Nephron (organoid): ENCODE results near the gene C2CD5.
"Not testable (repeated sequence)": the region's sequence is repeated elsewhere in the genome, so short reads cannot be mapped to it uniquely, and the experiment has no call there.

Experiments used
- H3K27ac Mint-ChIP-seq, 3 experiments: 2 replicates each; pipeline ENCODE4 v1.8.0; 2020; ENCODE audit warnings: mixed read lengths in 3 of 3, mild to moderate bottlenecking in 2 of 3, moderate library complexity in 1 of 3
- H3K27me3 Mint-ChIP-seq: 2 replicates; pipeline ENCODE4 v1.8.0; 2021; ENCODE audit warnings: low read depth, mild to moderate bottlenecking, moderate library complexity, mixed read lengths
- H3K36me3 Mint-ChIP-seq: 2 replicates; pipeline ENCODE4 v1.8.0; 2020; ENCODE audit warnings: low read depth, mixed read lengths
- H3K4me1 Mint-ChIP-seq: 2 replicates; pipeline ENCODE4 v1.8.0; 2020; ENCODE audit warnings: mixed read lengths
- H3K4me3 Mint-ChIP-seq, 3 experiments: 2 replicates each; pipeline ENCODE4 v1.8.0; 2020; ENCODE audit warnings: mild to moderate bottlenecking in 3 of 3, mixed read lengths in 3 of 3, moderate library complexity in 2 of 3
- H3K9me3 Mint-ChIP-seq: 2 replicates; pipeline ENCODE4 v1.8.0; 2020; ENCODE audit warnings: mixed read lengths
- TF ChIP-seq, protein P1 (sequence below), 3 experiments: fragments of 200-600 bp; sonication (generic); IDR thresholded peaks; one replicate each; pipeline ENCODE4 v1.5.0; 2021; ENCODE audit warnings: antibody characterized with exemption in 3 of 3; ENCODE audit not compliant: unreplicated experiment in 3 of 3

Gene C2CD5

DNA sequence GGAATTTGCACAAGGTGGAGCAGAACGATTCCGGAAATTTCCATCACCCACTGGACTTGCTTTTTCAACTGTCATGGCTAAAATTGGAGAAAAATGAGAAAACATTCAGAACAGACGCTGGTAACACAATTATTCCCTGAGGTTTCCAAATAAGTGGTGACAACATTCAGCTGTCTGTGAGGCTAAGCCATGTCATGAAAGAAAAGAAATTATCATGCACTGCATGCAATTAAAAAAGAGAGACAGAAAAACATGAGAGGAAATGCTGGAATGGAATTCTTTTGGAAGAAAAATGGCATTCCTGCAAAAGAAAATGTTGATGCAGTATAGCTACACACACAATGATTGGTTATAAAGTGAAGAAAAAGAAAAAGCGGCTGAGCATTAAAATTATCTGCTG is 87.3 kb downstream of the C2CD5 start:
- Mint-ChIP-seq H3K27ac (peak overlapping the region in 2 of 3 experiments; percentile 36 to 49), H3K4me1 (peaks cover 3% of the 10 kb centered on the region), H3K4me3 (no peak overlapping the region), H3K27me3 (no peaks in the 10 kb centered on the region), H3K9me3 (no peaks in the 10 kb centered on the region), H3K36me3 (peaks cover 10% of the 10 kb centered on the region)
- TF ChIP-seq, protein P1, sequence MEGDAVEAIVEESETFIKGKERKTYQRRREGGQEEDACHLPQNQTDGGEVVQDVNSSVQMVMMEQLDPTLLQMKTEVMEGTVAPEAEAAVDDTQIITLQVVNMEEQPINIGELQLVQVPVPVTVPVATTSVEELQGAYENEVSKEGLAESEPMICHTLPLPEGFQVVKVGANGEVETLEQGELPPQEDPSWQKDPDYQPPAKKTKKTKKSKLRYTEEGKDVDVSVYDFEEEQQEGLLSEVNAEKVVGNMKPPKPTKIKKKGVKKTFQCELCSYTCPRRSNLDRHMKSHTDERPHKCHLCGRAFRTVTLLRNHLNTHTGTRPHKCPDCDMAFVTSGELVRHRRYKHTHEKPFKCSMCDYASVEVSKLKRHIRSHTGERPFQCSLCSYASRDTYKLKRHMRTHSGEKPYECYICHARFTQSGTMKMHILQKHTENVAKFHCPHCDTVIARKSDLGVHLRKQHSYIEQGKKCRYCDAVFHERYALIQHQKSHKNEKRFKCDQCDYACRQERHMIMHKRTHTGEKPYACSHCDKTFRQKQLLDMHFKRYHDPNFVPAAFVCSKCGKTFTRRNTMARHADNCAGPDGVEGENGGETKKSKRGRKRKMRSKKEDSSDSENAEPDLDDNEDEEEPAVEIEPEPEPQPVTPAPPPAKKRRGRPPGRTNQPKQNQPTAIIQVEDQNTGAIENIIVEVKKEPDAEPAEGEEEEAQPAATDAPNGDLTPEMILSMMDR (IDR thresholded peaks at IDR 0.05; ENCODE audit: unreplicated experiment in 3 of 3) = no peak

DNA sequence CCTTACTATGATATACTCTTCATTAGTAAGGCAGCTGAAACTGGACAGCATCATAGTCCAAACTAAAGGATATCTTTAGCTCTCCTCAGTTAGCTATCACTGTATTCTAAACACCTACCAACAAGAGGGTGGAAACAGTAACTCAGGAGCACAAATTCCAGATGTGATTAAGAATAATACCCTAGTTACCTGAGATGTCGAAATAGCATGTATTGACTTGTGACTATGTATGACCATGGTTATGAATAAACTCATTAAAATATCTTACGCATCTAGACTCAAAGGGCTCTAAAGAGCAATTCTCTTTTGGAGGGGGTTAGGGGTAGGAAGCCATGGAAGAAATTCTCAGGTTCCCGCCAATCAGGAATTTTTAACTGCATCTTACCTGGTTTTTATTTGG is 90.8 kb downstream of the C2CD5 start:
- Mint-ChIP-seq H3K36me3 (peaks cover 22% of the 10 kb centered on the region), H3K4me1 (peaks cover 2% of the 10 kb centered on the region), H3K9me3 (no peaks in the 10 kb centered on the region), H3K4me3 (no peak overlapping the region), H3K27ac (no peak overlapping the region), H3K27me3 (no peaks in the 10 kb centered on the region)
- TF ChIP-seq, protein P1 (IDR thresholded peaks at IDR 0.05; ENCODE audit: unreplicated experiment in 3 of 3) = no peak

DNA sequence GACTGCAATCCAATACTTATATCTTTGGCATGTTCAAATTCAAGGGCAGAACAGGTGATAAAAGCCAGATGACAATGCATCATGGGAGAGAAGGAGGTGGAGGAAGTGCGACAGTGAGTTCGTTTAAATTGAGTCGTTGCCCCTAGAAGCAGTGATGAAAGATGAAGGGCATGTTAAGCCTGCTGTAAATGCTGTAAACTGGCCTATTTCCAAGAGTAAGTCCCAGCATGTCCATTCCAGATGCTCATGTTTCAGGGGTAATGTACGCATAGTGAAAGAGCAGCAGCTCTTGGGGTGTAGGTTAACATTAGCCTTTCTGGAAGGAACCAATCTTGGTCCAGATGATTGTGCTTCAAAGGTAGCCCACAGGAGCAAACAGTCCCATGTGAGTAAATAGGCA is 97.1 kb downstream of the C2CD5 start:
- no peaks in the 10 kb centered on the region for H3K9me3 Mint-ChIP-seq

DNA sequence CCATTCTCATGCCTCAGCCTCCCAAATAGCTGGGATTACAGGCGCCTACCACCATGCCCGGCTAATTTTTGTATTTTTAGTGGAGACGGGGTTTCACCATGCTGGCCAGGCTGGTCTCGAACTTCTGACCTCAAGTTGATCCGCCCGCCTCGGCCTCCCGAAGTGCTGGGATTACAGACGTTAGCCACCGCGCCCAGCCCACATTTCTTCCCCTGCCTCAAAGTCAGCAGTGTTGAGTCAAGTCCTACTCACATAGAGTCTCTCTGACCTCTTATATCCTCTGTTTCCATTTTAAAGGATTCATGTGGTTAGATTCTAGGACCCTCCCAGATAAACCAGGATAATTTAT is 100.1 kb downstream of the C2CD5 start:
- H3K36me3 Mint-ChIP-seq, H3K9me3 Mint-ChIP-seq, H3K4me1 Mint-ChIP-seq, H3K27me3 Mint-ChIP-seq, H3K4me3 Mint-ChIP-seq, H3K27ac Mint-ChIP-seq: not testable (repeated sequence)

More for the DNA sequence above, 97.1 kb downstream of the C2CD5 start:
- TF ChIP-seq, protein P1 (IDR thresholded peaks at IDR 0.05; ENCODE audit: unreplicated experiment in 3 of 3) = no peak
- H3K27ac Mint-ChIP-seq = no peak overlapping the region
- H3K36me3 Mint-ChIP-seq = peaks cover 16% of the 10 kb centered on the region
- H3K4me1 Mint-ChIP-seq = peaks cover 5% of the 10 kb centered on the region
- no peaks in the 10 kb centered on the region for H3K27me3 Mint-ChIP-seq
- no peak overlapping the region for H3K4me3 Mint-ChIP-seq

DNA sequence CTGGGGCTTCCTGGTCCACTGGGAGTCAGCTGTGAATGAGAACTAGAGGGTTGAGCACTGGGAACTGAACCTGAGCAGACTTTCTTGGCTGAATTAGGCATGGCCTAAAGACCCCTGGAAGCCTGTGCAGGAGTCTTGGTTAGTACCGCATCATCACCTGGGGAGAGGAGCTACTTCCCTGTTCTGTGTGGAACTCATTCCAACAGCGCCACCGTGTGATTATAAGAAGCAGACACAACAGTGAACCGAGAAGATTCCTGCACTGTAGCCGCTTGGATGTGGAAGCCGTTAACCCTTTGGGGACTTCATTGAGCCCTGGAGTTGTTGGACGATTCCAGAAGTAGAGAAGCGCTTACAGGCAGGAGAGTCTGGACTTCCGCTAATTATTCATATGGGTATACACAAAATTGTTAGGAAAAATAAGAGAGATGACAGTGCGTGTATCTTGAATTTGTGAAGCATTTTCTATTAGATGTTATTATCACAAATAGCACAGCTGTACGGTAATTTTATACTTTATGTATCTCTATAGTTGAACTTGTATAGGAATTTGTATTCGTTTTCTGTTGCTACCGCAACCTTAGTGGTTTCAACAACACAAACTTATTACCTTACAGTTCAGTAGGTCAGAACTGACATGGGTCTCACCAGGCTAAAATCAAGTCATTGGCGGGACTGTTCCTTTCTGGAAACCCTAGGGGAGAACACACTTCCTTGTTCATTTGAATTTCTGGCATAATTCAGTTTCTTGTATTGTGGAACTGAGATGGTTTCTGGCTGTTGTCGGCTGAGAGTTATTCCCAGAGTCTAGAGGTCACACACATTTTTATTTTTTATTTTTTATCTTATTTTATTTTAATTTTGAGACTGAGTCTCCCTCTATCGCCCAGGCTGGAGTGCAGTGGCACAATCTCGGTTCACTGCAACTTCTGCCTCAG is 100.7 kb downstream of the C2CD5 start:
- H3K36me3 Mint-ChIP-seq = peaks cover 3% of the 10 kb centered on the region
- H3K9me3 Mint-ChIP-seq = no peaks in the 10 kb centered on the region
- TF ChIP-seq, protein P1 (IDR thresholded peaks at IDR 0.05; ENCODE audit: unreplicated experiment in 3 of 3) = peak; percentile 77 to 81 (median 78)
- peaks cover 5% of the 10 kb centered on the region for H3K4me1 Mint-ChIP-seq
- H3K4me3 Mint-ChIP-seq = peak overlapping the region in 1 of 3 experiments; percentile 21
- no peak overlapping the region for H3K27ac Mint-ChIP-seq
- H3K27me3 Mint-ChIP-seq = no peaks in the 10 kb centered on the region

DNA sequence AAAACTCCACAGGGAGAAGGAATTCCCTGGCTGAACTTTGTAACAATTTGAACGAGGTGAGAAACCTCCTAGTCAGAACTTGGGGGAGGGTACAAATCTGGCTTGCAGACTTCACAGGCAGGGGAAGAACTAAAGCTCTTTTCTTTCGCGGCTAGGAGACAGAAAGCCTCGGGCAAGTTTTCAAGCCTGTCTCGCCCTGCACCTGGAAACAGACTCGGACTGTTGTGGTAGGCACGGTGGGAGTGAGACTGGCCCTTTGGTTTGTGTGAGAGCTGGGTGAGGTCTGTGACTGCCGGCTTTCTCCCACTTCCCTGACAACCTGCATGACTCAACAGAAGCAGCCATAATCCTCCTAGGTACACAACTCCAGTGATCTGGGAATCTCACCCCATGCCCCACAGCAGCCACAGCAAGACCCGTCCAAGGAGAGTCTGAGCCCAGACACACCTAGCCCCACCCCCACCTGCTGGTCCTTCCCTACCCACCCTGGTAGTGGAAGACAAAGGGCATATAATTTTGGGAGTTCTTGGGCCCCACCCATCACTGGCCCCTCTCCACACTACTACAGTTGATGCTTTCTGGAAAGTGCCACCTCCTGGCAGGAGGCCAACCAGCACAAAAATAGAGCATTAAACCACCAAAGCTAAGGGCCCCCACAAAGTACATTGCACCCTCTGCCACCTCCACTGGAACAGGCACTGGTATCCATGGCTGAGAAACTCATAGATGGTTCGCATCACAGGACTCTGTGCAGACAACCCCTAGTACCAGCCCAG is 107.1 kb downstream of the C2CD5 start:
- no peak overlapping the region for H3K4me3 Mint-ChIP-seq
- no peaks in the 10 kb centered on the region for H3K4me1 Mint-ChIP-seq
- peak overlapping the region; percentile 30 to 56 (median 51) for H3K27ac Mint-ChIP-seq
- H3K9me3 Mint-ChIP-seq = peaks cover 2% of the 10 kb centered on the region
- TF ChIP-seq, protein P1 (IDR thresholded peaks at IDR 0.05; ENCODE audit: unreplicated experiment in 3 of 3) = no peak
- H3K36me3 Mint-ChIP-seq = no peaks in the 10 kb centered on the region
- H3K27me3 Mint-ChIP-seq = no peaks in the 10 kb centered on the region
